ENCODE measurements around the gene ERBIN. TPM values are rescaled to one million over a fixed set of nuclear protein-coding genes. Genes with fewer than 3 reads are reported as not detected.

The ERBIN gene
- total and polyA plus RNA-seq, 9 of the 15 experiments (the other 6 are each of a cell fraction or from before 2014, with no cell fraction given), result 11.9 to 72.8 (median 41.7) TPM

DNA sequence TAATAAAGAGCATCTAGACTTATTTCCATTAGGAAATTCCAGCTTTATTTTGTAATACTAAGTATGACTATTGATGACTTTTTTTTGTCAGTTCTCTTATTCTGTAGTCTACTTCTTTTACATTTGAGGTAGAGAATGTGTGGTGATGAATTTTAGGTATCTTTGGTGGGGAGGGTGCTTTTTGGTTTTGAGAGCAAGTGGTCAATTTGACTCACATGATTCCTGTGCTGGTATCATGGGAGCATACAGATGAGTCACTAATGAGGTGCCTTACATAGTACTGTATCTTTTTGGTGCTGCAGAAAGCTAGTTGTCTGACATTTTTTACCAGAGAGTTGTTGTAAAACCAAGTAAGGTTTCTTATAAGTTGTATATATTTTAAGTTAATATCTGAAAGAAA is 35.3 kb downstream of the ERBIN start (continued):
- TF ChIP-seq DPF2 (IDR thresholded peaks at IDR 0.05) (0 out of 2 replicates have a peak, but pooled peaks have one; percentile 27), SMARCE1 (IDR thresholded peaks at IDR 0.05) (peak; percentile 54; the same call in 1 of the 2 replicates), WHSC1 (IDR thresholded peaks at IDR 0.05; ENCODE audit: low read length) (no peak), JUN (IDR thresholded peaks at IDR 0.05; ENCODE audit: borderline replicate concordance, low read depth, low read length) (0 out of 2 replicates have a peak, but pooled peaks have one; percentile 55), JUN (CRISPR knock-in tag; IDR thresholded peaks at IDR 0.05; ENCODE audit: borderline replicate concordance) (no peak)
- TF ChIP-seq, protein P1, sequence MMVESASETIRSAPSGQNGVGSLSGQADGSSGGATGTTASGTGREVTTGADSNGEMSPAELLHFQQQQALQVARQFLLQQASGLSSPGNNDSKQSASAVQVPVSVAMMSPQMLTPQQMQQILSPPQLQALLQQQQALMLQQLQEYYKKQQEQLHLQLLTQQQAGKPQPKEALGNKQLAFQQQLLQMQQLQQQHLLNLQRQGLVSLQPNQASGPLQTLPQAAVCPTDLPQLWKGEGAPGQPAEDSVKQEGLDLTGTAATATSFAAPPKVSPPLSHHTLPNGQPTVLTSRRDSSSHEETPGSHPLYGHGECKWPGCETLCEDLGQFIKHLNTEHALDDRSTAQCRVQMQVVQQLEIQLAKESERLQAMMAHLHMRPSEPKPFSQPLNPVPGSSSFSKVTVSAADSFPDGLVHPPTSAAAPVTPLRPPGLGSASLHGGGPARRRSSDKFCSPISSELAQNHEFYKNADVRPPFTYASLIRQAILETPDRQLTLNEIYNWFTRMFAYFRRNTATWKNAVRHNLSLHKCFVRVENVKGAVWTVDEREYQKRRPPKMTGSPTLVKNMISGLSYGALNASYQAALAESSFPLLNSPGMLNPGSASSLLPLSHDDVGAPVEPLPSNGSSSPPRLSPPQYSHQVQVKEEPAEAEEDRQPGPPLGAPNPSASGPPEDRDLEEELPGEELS (CRISPR knock-in tag; IDR thresholded peaks at IDR 0.05; ENCODE audit: borderline replicate concordance), result no peak

DNA sequence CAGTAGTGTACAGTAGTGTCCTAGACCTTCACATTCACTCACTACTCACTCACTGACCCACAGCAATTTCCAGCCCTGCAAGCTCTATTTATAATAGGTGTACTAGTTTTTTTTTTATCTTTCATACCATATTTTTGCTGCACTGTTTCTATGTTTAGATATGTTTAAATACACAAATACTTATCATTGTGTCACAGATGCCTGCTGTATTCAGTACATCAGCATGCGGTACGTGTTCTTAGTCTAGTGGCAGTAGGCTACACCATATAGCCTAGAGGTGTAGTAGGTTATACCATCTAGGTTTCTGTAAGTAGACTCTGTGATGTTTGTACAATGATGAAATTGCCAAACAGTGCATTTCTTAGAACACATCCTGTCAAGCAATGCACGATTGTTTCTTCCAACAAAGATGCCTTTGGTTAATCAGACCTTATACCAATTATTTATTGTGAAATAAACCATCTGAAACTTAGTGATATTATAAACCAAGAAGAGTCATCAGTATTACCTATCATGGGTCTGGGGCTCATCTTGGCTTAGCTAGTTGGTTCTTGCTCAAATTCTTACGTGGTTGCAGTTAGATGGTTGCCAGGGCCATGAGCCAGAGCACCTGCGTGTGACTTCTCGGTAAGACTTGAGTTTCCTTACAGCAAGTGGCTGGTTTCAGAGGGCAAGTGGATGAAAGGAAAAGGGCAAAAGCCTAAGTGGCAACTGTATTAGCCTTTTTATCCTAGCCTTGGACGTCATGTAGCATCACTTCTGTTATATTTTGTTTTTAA is 41.1 kb downstream of the ERBIN start:
- H3K9ac ChIP-seq (ENCODE audit: insufficient read depth in 1 of 2, low read depth in 2 of 2, low read length in 2 of 2), result peak overlapping the region in 1 of 2 experiments; percentile 27; a peak in 1 of 4 replicates
- H3K4me2 ChIP-seq (ENCODE audit: insufficient read depth, low read length), result peak overlapping the region; percentile 64
- H3K36me3 ChIP-seq (ENCODE audit: control insufficient read depth, insufficient read depth, low read length), result peaks cover 7% of the 10 kb centered on the region; the same call in 2 of the 3 replicates
- intact Hi-C loops (cut with micrococcal nuclease) (loop anchor here (1.0 to 10.0 kb wide), 2 partner anchors 40 to 177 kb away; partner anchors contain the start of gene SREK1), in situ Hi-C loops (cut with MboI) (no loop called here)
- 0 out of 2 replicates have a peak, but pooled peaks cover 4% of the 10 kb centered on the region for H4K20me1 ChIP-seq (replicated peaks; ENCODE audit: control insufficient read depth, insufficient read depth, low read length)
- POLR2A ChIA-PET, result interaction anchor here (0.6 to 2.0 kb wide), 7 partner anchors 14 to 177 kb away, joined by 3 to 13 read pairs (median 4); partner anchors contain the start of gene SREK1
- CTCF ChIA-PET (ENCODE audit: low intra/inter-chr PET ratio), result no interaction called here
- DNase-seq (ENCODE audit: extremely low read depth in 1 of 4, low spot score in 3 of 4) (peak; percentile 53 to 83 (median 64)), ATAC-seq (peak; percentile 84), FAIRE-seq (peak; percentile 11)
- H3K4me3 ChIP-seq, result no peak overlapping the region
- H3K9me1 ChIP-seq (ENCODE audit: control insufficient read depth, insufficient read depth, low read length), result peaks cover 3% of the 10 kb centered on the region
- H3K27ac ChIP-seq (ENCODE audit: extremely low read depth, low read depth, low read length), result peak overlapping the region; percentile 73
- peaks cover 93% of the 10 kb centered on the region for H3K79me2 ChIP-seq (ENCODE audit: control insufficient read depth, insufficient read depth, low read length)
- H3K9me3 ChIP-seq (replicated peaks; ENCODE audit: control insufficient read depth, insufficient read depth, low read depth, low read length), result no peaks in the 10 kb centered on the region
- no peak overlapping the region for H2AFZ ChIP-seq (ENCODE audit: low read depth, low read length)
- no peaks in the 10 kb centered on the region for H3K27me3 ChIP-seq (ENCODE audit: control insufficient read depth in 2 of 2, insufficient read depth in 2 of 2, low read length in 2 of 2)
- 32% methylated on average over 7 of the region's 7 CpGs for WGBS (ENCODE audit: insufficient coverage, low coverage, missing lambda C conversion rate)
- H3K4me1 ChIP-seq (replicated peaks in 1 of 2; ENCODE audit: control insufficient read depth in 2 of 2, insufficient read depth in 2 of 2, low read length in 2 of 2), result peaks cover 21 to 50% of the 10 kb centered on the region in 2 experiments
- no TSS peak for BruUV-seq (replicated peaks)
- TF ChIP-seq ZNF354B (CRISPR knock-in tag; IDR thresholded peaks at IDR 0.05) (no peak), ZKSCAN3 (CRISPR knock-in tag; IDR thresholded peaks at IDR 0.05) (no peak), ZNF583 (CRISPR knock-in tag; IDR thresholded peaks at IDR 0.05) (no peak)
- TF ChIP-seq, protein P2, sequence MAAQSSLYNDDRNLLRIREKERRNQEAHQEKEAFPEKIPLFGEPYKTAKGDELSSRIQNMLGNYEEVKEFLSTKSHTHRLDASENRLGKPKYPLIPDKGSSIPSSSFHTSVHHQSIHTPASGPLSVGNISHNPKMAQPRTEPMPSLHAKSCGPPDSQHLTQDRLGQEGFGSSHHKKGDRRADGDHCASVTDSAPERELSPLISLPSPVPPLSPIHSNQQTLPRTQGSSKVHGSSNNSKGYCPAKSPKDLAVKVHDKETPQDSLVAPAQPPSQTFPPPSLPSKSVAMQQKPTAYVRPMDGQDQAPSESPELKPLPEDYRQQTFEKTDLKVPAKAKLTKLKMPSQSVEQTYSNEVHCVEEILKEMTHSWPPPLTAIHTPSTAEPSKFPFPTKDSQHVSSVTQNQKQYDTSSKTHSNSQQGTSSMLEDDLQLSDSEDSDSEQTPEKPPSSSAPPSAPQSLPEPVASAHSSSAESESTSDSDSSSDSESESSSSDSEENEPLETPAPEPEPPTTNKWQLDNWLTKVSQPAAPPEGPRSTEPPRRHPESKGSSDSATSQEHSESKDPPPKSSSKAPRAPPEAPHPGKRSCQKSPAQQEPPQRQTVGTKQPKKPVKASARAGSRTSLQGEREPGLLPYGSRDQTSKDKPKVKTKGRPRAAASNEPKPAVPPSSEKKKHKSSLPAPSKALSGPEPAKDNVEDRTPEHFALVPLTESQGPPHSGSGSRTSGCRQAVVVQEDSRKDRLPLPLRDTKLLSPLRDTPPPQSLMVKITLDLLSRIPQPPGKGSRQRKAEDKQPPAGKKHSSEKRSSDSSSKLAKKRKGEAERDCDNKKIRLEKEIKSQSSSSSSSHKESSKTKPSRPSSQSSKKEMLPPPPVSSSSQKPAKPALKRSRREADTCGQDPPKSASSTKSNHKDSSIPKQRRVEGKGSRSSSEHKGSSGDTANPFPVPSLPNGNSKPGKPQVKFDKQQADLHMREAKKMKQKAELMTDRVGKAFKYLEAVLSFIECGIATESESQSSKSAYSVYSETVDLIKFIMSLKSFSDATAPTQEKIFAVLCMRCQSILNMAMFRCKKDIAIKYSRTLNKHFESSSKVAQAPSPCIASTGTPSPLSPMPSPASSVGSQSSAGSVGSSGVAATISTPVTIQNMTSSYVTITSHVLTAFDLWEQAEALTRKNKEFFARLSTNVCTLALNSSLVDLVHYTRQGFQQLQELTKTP (IDR thresholded peaks at IDR 0.05; ENCODE audit: low read depth in 1 of 2, partially characterized antibody in 2 of 2), result peak in 1 of 2 experiments; percentile 13

Data from K562 (cell line).